Neuronal stem cell (in vitro differentiated cells): ENCODE data around the gene ISL2. TPM values are rescaled to one million over a fixed set of nuclear protein-coding genes. Genes with fewer than 3 reads are reported as not detected.
"Not testable (repeated sequence)": the region's sequence is repeated elsewhere in the genome, so short reads cannot be mapped to it uniquely, and the experiment has no call there.

Source experiments
- DNase-seq: peaks from one replicate; pipeline ENCODE4 v3.0.0-alpha.2; 2013; ENCODE audit warnings: low spot score
- H2AFZ ChIP-seq: one replicate; pipeline ENCODE4 v1.6.1; 2013; ENCODE audit warnings: mild to moderate bottlenecking, low read length, inconsistent platforms
- H2AK5ac ChIP-seq: 2 replicates; pipeline ENCODE4 v1.6.1; 2013; ENCODE audit warnings: low read depth, mild to moderate bottlenecking, inconsistent platforms, low read length, moderate library complexity, mixed read lengths
- H2BK120ac ChIP-seq: 2 replicates; pipeline ENCODE4 v1.6.1; 2013; ENCODE audit warnings: low read depth, mild to moderate bottlenecking, inconsistent platforms, low read length, moderate library complexity, mixed read lengths
- H2BK12ac ChIP-seq: one replicate; pipeline ENCODE4 v1.6.1; 2013; ENCODE audit warnings: low read length, inconsistent platforms
- H2BK15ac ChIP-seq: 2 replicates; pipeline ENCODE4 v1.6.1; 2013; ENCODE audit warnings: mild to moderate bottlenecking, low read length, inconsistent platforms, mixed read lengths
- H2BK5ac ChIP-seq: one replicate; pipeline ENCODE4 v1.6.1; 2013; ENCODE audit warnings: inconsistent platforms, mild to moderate bottlenecking, low read length, moderate library complexity
- H3K14ac ChIP-seq: one replicate; pipeline ENCODE4 v1.6.1; 2013; ENCODE audit warnings: low read length, inconsistent platforms
- H3K18ac ChIP-seq: 2 replicates; pipeline ENCODE4 v1.6.1; 2013; ENCODE audit warnings: low read length, inconsistent platforms
- H3K23ac ChIP-seq: 2 replicates; pipeline ENCODE4 v1.6.1; 2013; ENCODE audit warnings: low read depth, mild to moderate bottlenecking, mixed read lengths, low read length, inconsistent platforms; ENCODE audit not compliant: poor library complexity
- H3K27ac ChIP-seq: replicated peaks from 3 replicates; pipeline ENCODE4 v1.5.1; 2013; ENCODE audit warnings: low read length, inconsistent platforms
- H3K27me3 ChIP-seq, 3 experiments: 2 replicates each; pipeline ENCODE4 v1.6.1; 2013; ENCODE audit warnings: low read length in 3 of 3, mild to moderate bottlenecking in 2 of 3, inconsistent platforms in 1 of 3, low read depth in 1 of 3, mixed read lengths in 1 of 3, moderate library complexity in 1 of 3; ENCODE audit not compliant: control insufficient read depth in 3 of 3, insufficient read depth in 3 of 3
- H3K36me3 ChIP-seq, 2 donors: replicated peaks in 1 of 2; 2 replicates each; pipeline ENCODE4 v1.6.1; 2013; ENCODE audit warnings: low read length in 2 of 2; ENCODE audit not compliant: control insufficient read depth in 2 of 2, insufficient read depth in 2 of 2
- H3K4ac ChIP-seq: 2 replicates; pipeline ENCODE4 v1.6.1; 2013; ENCODE audit warnings: inconsistent platforms, mild to moderate bottlenecking, low read length, moderate library complexity
- H3K4me1 ChIP-seq, 2 donors: 1 replicate in 1 of 2; 2 replicates in 1 of 2; pipeline ENCODE4 v1.6.1; 2013; ENCODE audit warnings: low read length in 2 of 2, low read depth in 1 of 2; ENCODE audit not compliant: control insufficient read depth in 2 of 2, insufficient read depth in 1 of 2
- H3K4me2 ChIP-seq: one replicate; pipeline ENCODE4 v1.6.1; 2013; ENCODE audit warnings: mild to moderate bottlenecking, low read length, inconsistent platforms; ENCODE audit not compliant: insufficient read depth, poor library complexity, severe bottlenecking
- H3K4me3 ChIP-seq, 2 donors: 2 replicates each; pipeline ENCODE4 v1.5.1; 2013; ENCODE audit warnings: low read length in 2 of 2, mild to moderate bottlenecking in 2 of 2, inconsistent platforms in 1 of 2, moderate library complexity in 1 of 2
- H3K79me1 ChIP-seq: one replicate; pipeline ENCODE4 v1.6.1; 2013; ENCODE audit warnings: low read depth, mild to moderate bottlenecking, inconsistent platforms, low read length, moderate library complexity
- H3K9ac ChIP-seq: one replicate; pipeline ENCODE4 v1.6.1; 2013; ENCODE audit warnings: mild to moderate bottlenecking, low read depth, low read length, inconsistent platforms; ENCODE audit not compliant: poor library complexity
- H3K9me3 ChIP-seq, 2 donors: replicated peaks in 1 of 2; 2 replicates each; pipeline versions ENCODE3 to v1.6.1; 2013; ENCODE audit warnings: low read length in 2 of 2, mild to moderate bottlenecking in 2 of 2, inconsistent platforms in 1 of 2, low read depth in 1 of 2, mixed read lengths in 1 of 2, moderate library complexity in 1 of 2; ENCODE audit not compliant: control insufficient read depth in 2 of 2, insufficient read depth in 1 of 2
- H4K8ac ChIP-seq: one replicate; pipeline ENCODE4 v1.6.1; 2013; ENCODE audit warnings: low read depth, mild to moderate bottlenecking, inconsistent platforms, low read length, moderate library complexity
- H4K91ac ChIP-seq: one replicate; pipeline ENCODE4 v1.6.1; 2013; ENCODE audit warnings: low read length, low read depth, mild to moderate bottlenecking, inconsistent platforms; ENCODE audit not compliant: poor library complexity
- whole genome bisulfite sequencing, 2 donors: extraction: QIAGEN DNeasy Blood & Tissue Kit; methylation state at CpG; one replicate each; pipeline ENCODE4 v1.1.7; 2013; ENCODE audit warnings: missing lambda C conversion rate in 2 of 2, mixed read lengths in 1 of 2; ENCODE audit not compliant: insufficient read length in 2 of 2, insufficient replicate concordance in 1 of 2; ENCODE audit errors: extremely low coverage in 2 of 2; 5-methylcytosine and 5-hydroxymethylcytosine counted together
- polyA plus RNA-seq, 2 experiments: library from polyadenylated mRNA; stranded (reverse); fragments of 200-250 nt; gene quantifications; one replicate each; pipeline ENCODE4 v1.2.3, GENCODE V29; 2013

ISL2 gene
- 0.13 TPM for polyA plus RNA-seq (2013, experiment 1 of 2)
- polyA plus RNA-seq (2013, experiment 2 of 2) = 0.10 TPM

DNA sequence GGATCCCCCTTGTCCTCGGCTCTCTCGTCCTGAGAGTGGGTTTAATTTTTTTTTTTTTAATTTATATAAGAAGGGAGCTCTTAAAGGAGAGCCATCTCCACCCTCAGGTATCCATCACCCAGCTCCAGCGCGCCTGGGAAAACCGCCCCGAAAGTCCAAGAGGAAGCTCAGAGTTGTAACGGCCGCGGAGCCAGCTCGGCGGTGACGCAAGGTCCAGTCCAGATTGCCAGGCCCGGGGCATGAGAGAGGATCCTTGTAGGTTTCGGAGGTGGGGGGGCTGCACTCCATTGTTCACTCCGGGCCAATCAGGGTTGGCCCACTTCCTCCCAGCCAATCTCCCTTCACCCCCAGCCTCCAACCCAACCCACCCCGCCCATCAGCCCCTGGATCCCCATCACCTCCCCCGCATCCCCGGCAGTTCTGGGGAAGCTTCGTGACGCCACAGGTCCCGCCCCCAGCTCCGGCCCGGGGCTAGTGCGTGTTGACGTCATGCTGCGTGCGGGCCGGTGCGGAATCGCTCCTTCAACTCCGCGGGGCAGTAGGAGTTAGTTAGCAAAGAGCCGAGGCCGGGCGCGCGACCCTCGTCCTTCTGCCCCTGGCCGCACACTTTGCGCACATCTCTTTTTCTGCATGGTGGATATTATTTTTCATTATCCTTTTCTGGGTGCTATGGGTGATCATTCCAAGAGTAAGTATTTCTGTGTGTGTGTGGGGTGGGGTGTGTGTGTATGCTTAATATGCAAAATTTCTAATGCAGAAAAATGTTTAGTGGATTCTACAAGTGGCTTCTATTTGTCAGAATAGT is at the start of gene ISL2:
ISL2 (plus strand) TSS at position 520 of the 805 bp plus-strand sequence; CDS start at position 631, 111 bp downstream.
- H3K4me3 ChIP-seq = peak within 1 kb of the TSS; percentile 48 to 78
- peak within 1 kb of the TSS; percentile 75 for H2BK12ac ChIP-seq
- WGBS, 2 donors = no CpG with 5 or more reads among the region's 40 CpGs
- H3K18ac ChIP-seq = peak within 1 kb of the TSS; percentile 85
- peak within 1 kb of the TSS; percentile 96 for H2BK15ac ChIP-seq
- peak within 1 kb of the TSS; percentile 88 for H2AFZ ChIP-seq
- no peak within 1 kb of the TSS for H3K4ac ChIP-seq
- DNase-seq = peak; percentile 90
- H3K4me1 ChIP-seq = peaks cover 17 to 33% of the 10 kb centered on the region in 2 donors
- H2BK120ac ChIP-seq = no peak within 1 kb of the TSS
- H3K14ac ChIP-seq = no peak within 1 kb of the TSS
- peak within 1 kb of the TSS; percentile 98 for H3K23ac ChIP-seq
- peaks cover 0 to 7% of the 10 kb centered on the region in 2 donors for H3K9me3 ChIP-seq
- H4K91ac ChIP-seq = no peak within 1 kb of the TSS
- peak within 1 kb of the TSS; percentile 87 for H2BK5ac ChIP-seq
- no peaks in the 10 kb centered on the region for H3K36me3 ChIP-seq
- H3K79me1 ChIP-seq = peaks cover 1% of the 10 kb centered on the region
- peak within 1 kb of the TSS; percentile 75 for H3K9ac ChIP-seq
- H4K8ac ChIP-seq = no peak within 1 kb of the TSS
- peaks cover 47 to 87% (median 77%) of the 10 kb centered on the region in 3 experiments for H3K27me3 ChIP-seq
- no peak within 1 kb of the TSS for H3K27ac ChIP-seq
- H2AK5ac ChIP-seq = peak within 1 kb of the TSS; percentile 86
- H3K4me2 ChIP-seq = peak within 1 kb of the TSS; percentile 83

DNA sequence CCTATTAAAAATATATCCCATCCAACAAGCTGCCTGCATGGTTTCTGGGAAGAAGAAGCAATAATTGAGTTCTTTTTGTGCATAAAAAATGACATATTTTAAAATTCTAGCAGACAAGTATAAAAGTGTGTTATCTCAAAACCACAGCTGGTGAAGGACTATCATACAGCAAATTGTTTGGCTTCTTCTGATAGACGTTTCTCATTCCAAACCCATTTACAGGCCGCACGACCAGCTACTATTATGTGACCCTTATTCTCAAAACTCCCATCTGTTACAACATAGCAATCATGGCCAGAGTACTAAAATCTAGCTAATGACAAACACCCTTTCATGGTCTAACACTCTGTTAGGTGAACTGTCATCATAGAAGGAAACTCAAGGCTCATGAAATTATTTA is 47.0 kb upstream of the ISL2 start:
- Histone ChIP-seq H2BK12ac (no peak overlapping the region), H4K8ac (no peak overlapping the region), H3K4me1 (no peaks in the 10 kb centered on the region), H3K27me3 (no peaks in the 10 kb centered on the region), H3K9ac (no peak overlapping the region), H3K9me3 (peaks cover 0 to 4% of the 10 kb centered on the region in 2 donors), H3K36me3 (peaks cover 0 to 43% of the 10 kb centered on the region in 2 donors), H2AFZ (no peak overlapping the region), H3K4me2 (no peak overlapping the region), H3K79me1 (peaks cover 2% of the 10 kb centered on the region), H4K91ac (no peak overlapping the region), H2BK120ac (no peak overlapping the region), H2BK5ac (no peak overlapping the region), H3K23ac (no peak overlapping the region), H3K4ac (no peak overlapping the region), H2BK15ac (no peak overlapping the region), H2AK5ac (no peak overlapping the region), H3K4me3 (no peak overlapping the region), H3K27ac (no peak overlapping the region), H3K18ac (no peak overlapping the region), H3K14ac (no peak overlapping the region)
- WGBS, 2 donors = no CpG with 5 or more reads among the region's 3 CpGs
- DNase-seq = no peak

DNA sequence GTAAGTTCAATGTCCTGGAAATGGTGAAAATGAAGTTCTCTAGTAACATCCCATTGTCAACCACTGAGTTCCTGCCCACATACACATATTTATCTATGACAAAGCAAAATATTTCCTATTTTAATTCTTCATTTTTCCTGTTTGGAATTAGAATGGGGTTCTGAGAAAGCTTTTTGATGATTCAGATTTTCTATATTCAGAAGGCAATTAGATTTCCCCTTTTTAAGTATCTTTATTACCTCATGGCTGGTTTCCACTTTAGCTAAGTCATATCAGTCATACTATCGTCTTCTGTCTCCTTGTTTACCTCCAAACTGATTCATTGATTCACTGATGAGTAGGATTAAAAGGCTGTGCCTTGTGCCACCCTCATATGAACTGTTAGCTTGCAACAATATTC is 43.2 kb upstream of the ISL2 start:
- WGBS, 2 donors = no CpG with 5 or more reads among the region's 1 CpG
- Histone ChIP-seq H3K9ac (no peak overlapping the region), H2BK15ac (no peak overlapping the region), H3K27ac (no peak overlapping the region), H3K14ac (no peak overlapping the region), H3K4me1 (no peaks in the 10 kb centered on the region), H3K9me3 (peaks cover 0 to 4% of the 10 kb centered on the region in 2 donors), H3K36me3 (peaks cover 0 to 8% of the 10 kb centered on the region in 2 donors), H3K4ac (no peak overlapping the region), H2BK12ac (no peak overlapping the region), H2BK5ac (no peak overlapping the region), H2AK5ac (no peak overlapping the region), H3K18ac (no peak overlapping the region), H4K8ac (no peak overlapping the region), H3K4me2 (no peak overlapping the region), H3K23ac (no peak overlapping the region), H2AFZ (no peak overlapping the region), H4K91ac (no peak overlapping the region), H3K27me3 (no peaks in the 10 kb centered on the region), H2BK120ac (no peak overlapping the region), H3K4me3 (no peak overlapping the region), H3K79me1 (peaks cover 2% of the 10 kb centered on the region)
- no peak for DNase-seq

DNA sequence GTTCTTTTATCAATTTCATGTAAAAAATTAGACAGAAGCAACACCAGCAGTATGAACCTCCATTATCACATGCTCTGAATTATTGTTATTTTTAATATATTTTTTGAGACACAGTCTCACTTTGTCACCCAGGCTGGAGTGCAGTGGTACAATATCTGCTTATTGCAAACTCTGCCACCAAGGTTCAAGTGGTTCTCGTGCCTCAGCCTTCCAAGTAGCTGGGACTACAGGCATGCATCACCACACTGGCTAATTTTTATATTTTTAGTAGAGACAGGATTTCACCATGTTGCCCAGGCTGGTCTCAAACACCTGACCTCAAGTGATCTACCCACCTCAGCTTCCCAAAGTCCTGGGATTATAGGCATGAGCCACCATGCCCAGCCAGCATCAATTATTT is 42.1 kb upstream of the ISL2 start:
- not testable (repeated sequence) for H2BK5ac ChIP-seq, DNase-seq, H2BK15ac ChIP-seq, H3K18ac ChIP-seq, H3K23ac ChIP-seq, H3K9ac ChIP-seq, H3K4me2 ChIP-seq, H3K79me1 ChIP-seq, H3K4me1 ChIP-seq, H3K27ac ChIP-seq, H2BK120ac ChIP-seq, H2AFZ ChIP-seq, H3K36me3 ChIP-seq, H3K27me3 ChIP-seq, H2BK12ac ChIP-seq, H3K4me3 ChIP-seq, H3K14ac ChIP-seq, H3K4ac ChIP-seq, H4K8ac ChIP-seq, H3K9me3 ChIP-seq, H2AK5ac ChIP-seq, H4K91ac ChIP-seq
- no CpG with 5 or more reads among the region's 1 CpG for WGBS, 2 donors
